ENCODE measurements around the gene ANO7. TPM values are rescaled to one million over a fixed set of nuclear protein-coding genes. Genes with fewer than 3 reads are reported as not detected.

ANO7 gene
- total RNA-seq, 2 donors from 2014 or later = 140 to 187 TPM

DNA sequence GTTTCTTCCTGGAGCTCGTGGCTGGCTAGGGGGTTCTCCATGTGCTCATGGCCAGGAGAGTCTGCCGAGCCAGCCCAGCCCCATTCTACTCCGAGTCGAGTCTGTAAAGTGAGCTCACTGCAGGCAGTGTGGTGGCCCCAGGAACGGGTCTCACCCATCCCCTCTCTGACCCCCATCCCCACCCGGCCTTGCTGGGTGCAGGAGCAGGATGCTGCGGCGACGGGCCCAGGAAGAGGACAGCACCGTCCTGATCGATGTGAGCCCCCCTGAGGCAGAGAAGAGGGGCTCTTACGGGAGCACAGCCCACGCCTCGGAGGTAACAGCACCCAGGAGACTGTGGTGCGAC is 1.4 kb downstream of the ANO7 start:
- Histone ChIP-seq H3K36me3 (no peaks in the 10 kb centered on the region), H3K4me3 (peak overlapping the region; percentile 3 to 47), H3K9me3 (no peaks in the 10 kb centered on the region), H3K27me3 (replicated peaks; ENCODE audit: insufficient read depth) (no peaks in the 10 kb centered on the region), H3K4me1 (replicated peaks) (peaks cover 9% of the 10 kb centered on the region), H3K27ac (peak overlapping the region; percentile 76 to 85)
- intact Hi-C loops (cut with DNase I) = no loop called here
- TF ChIP-seq POLR2A (IDR thresholded peaks at IDR 0.05) (no peak), POLR2AphosphoS5 (IDR thresholded peaks at IDR 0.05) (no peak)
- TF ChIP-seq, protein P1, sequence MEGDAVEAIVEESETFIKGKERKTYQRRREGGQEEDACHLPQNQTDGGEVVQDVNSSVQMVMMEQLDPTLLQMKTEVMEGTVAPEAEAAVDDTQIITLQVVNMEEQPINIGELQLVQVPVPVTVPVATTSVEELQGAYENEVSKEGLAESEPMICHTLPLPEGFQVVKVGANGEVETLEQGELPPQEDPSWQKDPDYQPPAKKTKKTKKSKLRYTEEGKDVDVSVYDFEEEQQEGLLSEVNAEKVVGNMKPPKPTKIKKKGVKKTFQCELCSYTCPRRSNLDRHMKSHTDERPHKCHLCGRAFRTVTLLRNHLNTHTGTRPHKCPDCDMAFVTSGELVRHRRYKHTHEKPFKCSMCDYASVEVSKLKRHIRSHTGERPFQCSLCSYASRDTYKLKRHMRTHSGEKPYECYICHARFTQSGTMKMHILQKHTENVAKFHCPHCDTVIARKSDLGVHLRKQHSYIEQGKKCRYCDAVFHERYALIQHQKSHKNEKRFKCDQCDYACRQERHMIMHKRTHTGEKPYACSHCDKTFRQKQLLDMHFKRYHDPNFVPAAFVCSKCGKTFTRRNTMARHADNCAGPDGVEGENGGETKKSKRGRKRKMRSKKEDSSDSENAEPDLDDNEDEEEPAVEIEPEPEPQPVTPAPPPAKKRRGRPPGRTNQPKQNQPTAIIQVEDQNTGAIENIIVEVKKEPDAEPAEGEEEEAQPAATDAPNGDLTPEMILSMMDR (IDR thresholded peaks at IDR 0.05) = no peak
- 83% methylated on average over 15 of the region's 15 CpGs for WGBS
- DNase-seq (ENCODE audit: low spot score) = no peak

DNA sequence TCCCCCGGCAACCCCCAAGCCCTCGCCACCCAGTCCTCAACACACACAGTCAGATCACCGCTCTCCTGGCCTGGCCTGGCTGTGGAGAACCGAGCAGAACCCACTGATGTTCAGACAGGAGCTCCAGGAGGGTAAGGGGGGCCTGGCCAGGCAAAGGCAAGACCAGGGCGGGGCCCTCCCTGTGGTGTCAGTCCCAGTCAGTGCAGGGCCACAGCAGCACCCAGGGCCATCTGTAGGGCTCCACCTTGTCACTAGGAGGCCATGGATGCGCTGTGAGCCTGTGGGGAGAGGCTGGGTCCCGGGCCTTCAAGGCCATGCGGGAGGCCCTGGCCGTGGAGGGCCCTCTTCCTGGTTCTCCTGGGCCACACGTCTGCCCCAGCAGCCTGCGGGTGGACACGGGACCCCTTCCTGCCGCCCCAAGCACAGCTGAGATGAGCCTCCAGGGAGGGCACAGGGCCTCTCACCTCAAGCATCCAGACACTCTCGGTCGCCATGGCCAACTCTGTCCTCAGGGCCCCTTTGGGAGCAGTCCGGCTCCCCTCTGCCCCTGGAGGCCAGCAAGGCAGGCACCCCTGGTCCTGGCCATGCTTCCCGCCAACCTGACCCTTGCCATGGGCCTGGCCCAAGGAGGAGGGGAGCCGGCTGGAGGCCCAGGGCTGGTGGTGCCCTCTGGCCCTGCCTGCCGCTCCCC is 2.0 kb downstream of the ANO7 start:
- Histone ChIP-seq H3K36me3 (no peaks in the 10 kb centered on the region), H3K4me1 (replicated peaks) (peaks cover 9% of the 10 kb centered on the region), H3K9me3 (no peaks in the 10 kb centered on the region), H3K27me3 (replicated peaks; ENCODE audit: insufficient read depth) (no peaks in the 10 kb centered on the region), H3K27ac (peak overlapping the region; percentile 76 to 85), H3K4me3 (peak overlapping the region in 1 of 2 donors; percentile 47)
- intact Hi-C loops (cut with DNase I) = no loop called here
- WGBS = 87% methylated on average over 16 of the region's 19 CpGs
- TF ChIP-seq POLR2A (IDR thresholded peaks at IDR 0.05) (no peak), POLR2AphosphoS5 (IDR thresholded peaks at IDR 0.05) (no peak)
- TF ChIP-seq, protein P1 (IDR thresholded peaks at IDR 0.05) = no peak
- DNase-seq (ENCODE audit: low spot score) = no peak

DNA sequence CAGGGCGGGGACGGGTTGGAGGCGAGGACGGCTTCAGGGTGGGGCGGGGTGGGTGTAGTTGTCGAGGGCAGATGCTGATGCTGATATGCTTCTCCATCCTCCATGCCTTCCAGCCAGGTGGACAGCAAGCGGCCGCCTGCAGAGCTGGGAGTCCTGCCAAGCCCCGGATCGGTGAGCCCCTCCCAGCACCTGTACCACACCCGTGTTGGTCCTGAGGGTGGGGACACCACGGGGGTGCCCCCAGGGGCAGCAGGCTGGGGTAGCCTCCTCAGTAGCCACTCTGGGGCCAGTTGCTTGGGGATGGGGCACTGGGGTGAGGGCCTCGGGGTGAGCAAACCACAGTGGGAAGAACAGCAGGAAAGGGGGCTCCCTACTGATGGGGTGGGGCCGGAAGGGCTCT is 2.6 kb downstream of the ANO7 start:
- H3K27ac ChIP-seq = peak overlapping the region in 1 of 2 donors; percentile 85
- TF ChIP-seq POLR2A (IDR thresholded peaks at IDR 0.05) (no peak), POLR2AphosphoS5 (IDR thresholded peaks at IDR 0.05) (no peak)
- TF ChIP-seq, protein P1 (IDR thresholded peaks at IDR 0.05) = no peak
- WGBS = 46% methylated on average over 11 of the region's 14 CpGs
- peaks cover 9% of the 10 kb centered on the region for H3K4me1 ChIP-seq (replicated peaks)
- no peaks in the 10 kb centered on the region for H3K36me3 ChIP-seq
- H3K27me3 ChIP-seq (replicated peaks; ENCODE audit: insufficient read depth) = no peaks in the 10 kb centered on the region
- H3K4me3 ChIP-seq = no peak overlapping the region
- no peak for DNase-seq (ENCODE audit: low spot score)
- intact Hi-C loops (cut with DNase I) = no loop called here
- no peaks in the 10 kb centered on the region for H3K9me3 ChIP-seq

DNA sequence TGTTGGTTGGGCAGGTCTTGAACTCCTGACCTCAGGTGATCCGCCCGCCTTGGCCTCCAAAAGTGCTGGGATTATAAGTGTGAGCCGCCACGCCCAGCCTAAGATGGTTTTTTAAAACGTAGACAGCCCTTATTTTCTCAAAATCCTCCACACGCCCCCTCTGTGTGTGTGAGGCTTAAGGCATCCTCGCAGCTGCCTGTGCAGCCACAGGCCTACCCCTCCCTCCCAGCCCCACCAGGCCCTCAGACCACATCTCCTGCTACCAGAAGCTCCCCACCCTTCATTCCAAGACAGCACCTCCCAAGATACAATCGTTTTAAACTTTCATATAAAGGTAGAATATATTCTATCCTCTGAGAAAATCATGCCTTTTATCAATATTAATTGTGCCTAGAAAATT is 4.8 kb downstream of the ANO7 start:
- no peak overlapping the region for H3K4me3 ChIP-seq
- TF ChIP-seq, protein P1 (IDR thresholded peaks at IDR 0.05) = no peak
- TF ChIP-seq POLR2A (IDR thresholded peaks at IDR 0.05) = no peak
- TF ChIP-seq POLR2AphosphoS5 (IDR thresholded peaks at IDR 0.05) = no peak
- H3K4me1 ChIP-seq (replicated peaks) = peaks cover 9% of the 10 kb centered on the region
- no peak overlapping the region for H3K27ac ChIP-seq
- H3K36me3 ChIP-seq = no peaks in the 10 kb centered on the region
- no peaks in the 10 kb centered on the region for H3K9me3 ChIP-seq
- no peak for DNase-seq (ENCODE audit: low spot score)
- 84% methylated on average over 8 of the region's 8 CpGs for WGBS
- no peaks in the 10 kb centered on the region for H3K27me3 ChIP-seq (replicated peaks; ENCODE audit: insufficient read depth)
- intact Hi-C loops (cut with DNase I) = no loop called here

DNA sequence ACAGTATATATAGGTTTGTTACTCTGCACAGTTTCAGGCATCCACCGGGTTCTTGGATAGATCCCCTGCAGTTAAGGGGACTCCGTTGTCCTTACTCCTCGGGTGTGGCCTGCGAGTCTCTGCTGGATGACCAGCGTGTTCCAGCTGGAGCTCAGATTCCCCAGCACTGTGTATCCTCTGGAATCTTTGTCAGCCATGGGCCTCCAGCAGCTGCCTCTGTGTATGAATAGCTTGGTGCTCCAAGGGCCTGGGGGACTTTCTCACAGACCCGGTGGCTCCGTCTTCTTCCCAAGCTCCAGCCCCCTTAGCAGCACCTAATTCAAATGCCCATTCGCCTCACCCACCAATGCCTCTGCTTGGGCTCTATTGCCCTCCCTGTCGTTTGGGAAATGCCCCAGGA is 6.3 kb downstream of the ANO7 start:
- 70% methylated on average over 9 of the region's 9 CpGs for WGBS
- H3K27ac ChIP-seq = no peak overlapping the region
- no peak for TF ChIP-seq POLR2A (IDR thresholded peaks at IDR 0.05)
- TF ChIP-seq, protein P1 (IDR thresholded peaks at IDR 0.05) = no peak
- no peak for TF ChIP-seq POLR2AphosphoS5 (IDR thresholded peaks at IDR 0.05)
- no peaks in the 10 kb centered on the region for H3K9me3 ChIP-seq
- peaks cover 9% of the 10 kb centered on the region for H3K4me1 ChIP-seq (replicated peaks)
- H3K36me3 ChIP-seq = no peaks in the 10 kb centered on the region
- DNase-seq (ENCODE audit: low spot score) = no peak
- no peaks in the 10 kb centered on the region for H3K27me3 ChIP-seq (replicated peaks; ENCODE audit: insufficient read depth)
- no peak overlapping the region for H3K4me3 ChIP-seq
- intact Hi-C loops (cut with DNase I) = no loop called here

Measured in prostate gland (tissue), 2 donors.